ENCODE results near the gene STIMATE.

The STIMATE gene

GRCh38 chr3:52904552-52904951 is 7.2 kb upstream of the STIMATE start:
- ChIA-PET POLR2A (no interaction called here), CTCF (no interaction called here)
- DNase-seq (ENCODE audit: extremely low spot score): no peak
- TF ChIP-seq FOXA1 (IDR thresholded peaks at IDR 0.05) (no peak), NFRKB (IDR thresholded peaks at IDR 0.05) (no peak), FOXM1 (IDR thresholded peaks at IDR 0.05; ENCODE audit: borderline replicate concordance) (no peak), FOXK2 (IDR thresholded peaks at IDR 0.05) (no peak), LEF1 (IDR thresholded peaks at IDR 0.05; ENCODE audit: borderline replicate concordance) (no peak), TARDBP (IDR thresholded peaks at IDR 0.05) (no peak), ZNF384 (IDR thresholded peaks at IDR 0.05) (no peak), CTBP1 (IDR thresholded peaks at IDR 0.05; ENCODE audit: borderline replicate concordance) (no peak)

GRCh38 chr3:52904000-52904399 is 6.7 kb upstream of the STIMATE start:
- ChIA-PET POLR2A (no interaction called here), CTCF (no interaction called here)
- DNase-seq (ENCODE audit: extremely low spot score): no peak
- TF ChIP-seq PKNOX1 (IDR thresholded peaks at IDR 0.05): no peak
- TF ChIP-seq ZNF384 (IDR thresholded peaks at IDR 0.05): no peak

GRCh38 chr3:52896613-52897012 is 735 bp downstream of the STIMATE start:
- TF ChIP-seq FOXK2 (IDR thresholded peaks at IDR 0.05) (no peak), NFRKB (IDR thresholded peaks at IDR 0.05) (no peak), FOXM1 (IDR thresholded peaks at IDR 0.05; ENCODE audit: borderline replicate concordance) (no peak), ELF4 (IDR thresholded peaks at IDR 0.05) (no peak), L3MBTL2 (conservative IDR thresholded peaks at IDR 0.05) (no peak), SUZ12 (IDR thresholded peaks at IDR 0.05) (no peak), ARNT (IDR thresholded peaks at IDR 0.05) (no peak), LEF1 (IDR thresholded peaks at IDR 0.05; ENCODE audit: borderline replicate concordance) (no peak), CTBP1 (IDR thresholded peaks at IDR 0.05; ENCODE audit: borderline replicate concordance) (no peak), SP1 (IDR thresholded peaks at IDR 0.05) (no peak), TARDBP (IDR thresholded peaks at IDR 0.05) (no peak), BHLHE40 (IDR thresholded peaks at IDR 0.05; ENCODE audit: borderline replicate concordance) (no peak), FOXA1 (IDR thresholded peaks at IDR 0.05) (no peak), ZNF384 (IDR thresholded peaks at IDR 0.05) (no peak)
- ChIA-PET CTCF (interaction anchor here (0.6 kb wide), 1 partner anchor 20 kb away, joined by 3 read pairs; no protein-coding TSS in a partner anchor), POLR2A (interaction anchor here (0.9 to 1.0 kb wide), 2 partner anchors 25 to 40 kb away, joined by 3 read pairs; no protein-coding TSS in a partner anchor)
- peak; percentile 21 for DNase-seq (ENCODE audit: extremely low spot score)

- TF ChIP-seq FOXA1 (IDR thresholded peaks at IDR 0.05) (no peak), FOXK2 (IDR thresholded peaks at IDR 0.05) (no peak), TARDBP (IDR thresholded peaks at IDR 0.05) (no peak), L3MBTL2 (conservative IDR thresholded peaks at IDR 0.05) (no peak), NFRKB (IDR thresholded peaks at IDR 0.05) (no peak), ARNT (IDR thresholded peaks at IDR 0.05) (no peak), BHLHE40 (IDR thresholded peaks at IDR 0.05; ENCODE audit: borderline replicate concordance) (no peak), ELF4 (IDR thresholded peaks at IDR 0.05) (no peak), SP1 (IDR thresholded peaks at IDR 0.05) (no peak), SUZ12 (IDR thresholded peaks at IDR 0.05) (no peak), FOXM1 (IDR thresholded peaks at IDR 0.05; ENCODE audit: borderline replicate concordance) (no peak), LEF1 (IDR thresholded peaks at IDR 0.05; ENCODE audit: borderline replicate concordance) (no peak)
- no peak for DNase-seq (ENCODE audit: extremely low spot score)
- POLR2A ChIA-PET: interaction anchor here (1.0 kb wide), 1 partner anchor 25 kb away, joined by 3 read pairs; no protein-coding TSS in a partner anchor
- CTCF ChIA-PET: no interaction called here
Observed at GRCh38 chr3:52896151-52896550, 1.2 kb downstream of the STIMATE start.

- POLR2A ChIA-PET: no interaction called here
- CTCF ChIA-PET: no interaction called here
- DNase-seq (ENCODE audit: extremely low spot score): no peak
- TF ChIP-seq ARNT (IDR thresholded peaks at IDR 0.05) (no peak), L3MBTL2 (conservative IDR thresholded peaks at IDR 0.05) (no peak), FOXK2 (IDR thresholded peaks at IDR 0.05) (no peak), ELF4 (IDR thresholded peaks at IDR 0.05) (no peak), NFRKB (IDR thresholded peaks at IDR 0.05) (no peak), FOXA1 (IDR thresholded peaks at IDR 0.05) (no peak), ZNF384 (IDR thresholded peaks at IDR 0.05) (no peak), LEF1 (IDR thresholded peaks at IDR 0.05; ENCODE audit: borderline replicate concordance) (no peak)
Observed at GRCh38 chr3:52895418-52895817, 1.9 kb downstream of the STIMATE start.

GRCh38 chr3:52894756-52895155 is 2.6 kb downstream of the STIMATE start:
- ChIA-PET POLR2A (no interaction called here), CTCF (no interaction called here)
- no peak for TF ChIP-seq FOXK2 (IDR thresholded peaks at IDR 0.05)
- no peak for TF ChIP-seq FOXA1 (IDR thresholded peaks at IDR 0.05)
- TF ChIP-seq TARDBP (IDR thresholded peaks at IDR 0.05): no peak
- TF ChIP-seq BHLHE40 (IDR thresholded peaks at IDR 0.05; ENCODE audit: borderline replicate concordance): no peak
- no peak for TF ChIP-seq NFRKB (IDR thresholded peaks at IDR 0.05)
- TF ChIP-seq L3MBTL2 (conservative IDR thresholded peaks at IDR 0.05): no peak
- no peak for TF ChIP-seq SUZ12 (IDR thresholded peaks at IDR 0.05)
- no peak for TF ChIP-seq ELF4 (IDR thresholded peaks at IDR 0.05)
- no peak for TF ChIP-seq ARNT (IDR thresholded peaks at IDR 0.05)
- no peak for DNase-seq (ENCODE audit: extremely low spot score)

GRCh38 chr3:52893723-52894122 is 3.6 kb downstream of the STIMATE start:
- TF ChIP-seq SP1 (IDR thresholded peaks at IDR 0.05): no peak
- TF ChIP-seq FOXM1 (IDR thresholded peaks at IDR 0.05; ENCODE audit: borderline replicate concordance): no peak
- no peak for TF ChIP-seq NFRKB (IDR thresholded peaks at IDR 0.05)
- TF ChIP-seq ELF4 (IDR thresholded peaks at IDR 0.05): no peak
- no peak for TF ChIP-seq ZNF384 (IDR thresholded peaks at IDR 0.05)
- CTCF ChIA-PET: no interaction called here
- no peak for DNase-seq (ENCODE audit: extremely low spot score)
- POLR2A ChIA-PET: no interaction called here

GRCh38 chr3:52892625-52893311 is 4.6 kb downstream of the STIMATE start:
- ChIA-PET POLR2A (no interaction called here), CTCF (interaction anchor here (0.6 to 0.7 kb wide), 2 partner anchors 51 to 54 kb away, joined by 5 to 6 read pairs; no protein-coding TSS in a partner anchor)
- no peak for TF ChIP-seq FOXM1 (IDR thresholded peaks at IDR 0.05; ENCODE audit: borderline replicate concordance)
- no peak for DNase-seq (ENCODE audit: extremely low spot score)

All from HEK293T (cell line).